Kidney epithelial cell (primary cell): ENCODE results near the gene CPEB1. TPM values are rescaled to one million over a fixed set of nuclear protein-coding genes. Genes with fewer than 3 reads are reported as not detected.

Experiments used
- total RNA-seq: library from RNA; depleted of rRNA; stranded (reverse); fragments of >200 nt; gene quantifications from 2 replicates; pipeline ENCODE4 v1.2.3, GENCODE V29; 2015

Gene CPEB1
- total RNA-seq, 1 donor from 2014 or later = 3.8 TPM

Other genes starting within 250 kb of the CPEB1 start
- 4.3 and 4.9 TPM in 2 replicates for gene GOLGA6L9, start 217.5 kb downstream of the CPEB1 start, total RNA-seq
- gene RPS17, start 106.9 kb downstream of the CPEB1 start, total RNA-seq = 4,593 and 5,590 TPM in 2 replicates
- 0.54 and 0.75 TPM in 2 replicates for gene AP3B2, start 62.5 kb upstream of the CPEB1 start, total RNA-seq
- gene FSD2, start 158.7 kb upstream of the CPEB1 start, total RNA-seq = 0.13 TPM in 1 of 2 replicates, not detected in the other
- 5.4 and 6.6 TPM in 2 replicates for gene WHAMM, start 162.3 kb upstream of the CPEB1 start, total RNA-seq